Right lobe of liver (tissue), 4 donors: ENCODE measurements around the gene KCNAB1.

Source experiments
- CTCF ChIP-seq, 4 donors: fragments of 200-600 bp in 3 of 4; fragments of 450-650 bp in 1 of 4; IDR thresholded peaks; one replicate each; pipeline versions ENCODE4 v1.5.1 to v1.8.0; 2016 to 2022; ENCODE audit warnings: antibody characterized with exemption in 4 of 4, mild to moderate bottlenecking in 2 of 4
- POLR2A ChIP-seq: fragments of 450-650 bp; IDR thresholded peaks from one replicate; pipeline ENCODE4 v1.6.1; 2017; ENCODE audit warnings: antibody characterized with exemption, mild to moderate bottlenecking
- donor health status: DM: no; HTN: no; CAD: no.
- donor health status: DM: no; HTN: no; CAD: no.
- donor health status: DM: no; HTN: yes; CAD: no.

GRCh38 chr3:156300929-156301840 is 180.8 kb downstream of the KCNAB1 start:
- no peak for TF ChIP-seq CTCF (IDR thresholded peaks at IDR 0.05)
- no peak for TF ChIP-seq POLR2A
